ENCODE results near the gene SPOCD1.

DNA sequence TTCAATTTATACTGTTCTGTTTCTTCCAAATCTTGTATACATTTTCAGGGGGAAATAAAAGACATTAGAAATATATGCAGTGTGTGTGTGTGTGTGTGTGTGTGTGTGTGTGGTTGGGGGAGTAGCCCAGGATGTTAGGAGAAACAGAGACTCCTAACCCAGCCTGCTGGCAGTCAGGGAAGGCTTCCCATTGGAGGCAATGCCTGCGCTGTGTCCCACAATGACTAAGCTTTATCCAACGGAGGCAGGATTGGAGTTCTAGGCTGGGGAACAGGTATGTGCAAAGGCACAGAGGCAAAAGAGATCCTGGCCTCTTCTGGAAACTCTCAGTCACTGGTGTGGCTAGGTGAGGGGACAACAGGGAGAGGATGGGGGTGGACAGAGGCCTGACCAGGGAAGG is 35.2 kb downstream of the SPOCD1 start:
- TF ChIP-seq POLR2A (IDR thresholded peaks at IDR 0.05; ENCODE audit: low read depth, low read length) (no peak), NFE2L2 (IDR thresholded peaks at IDR 0.05; ENCODE audit: low read depth, low read length) (no peak; the same call in 1 of the 2 replicates), CTCF (conservative IDR thresholded peaks at IDR 0.05; ENCODE audit: low read depth, low read length) (no peak), USF2 (IDR thresholded peaks at IDR 0.05; ENCODE audit: low read depth, low read length) (no peak)
